GM12874 (cell line): Measurements from ENCODE around the gene NFATC2.

ENCODE experiments used
- TF ChIP-seq, protein P1 (sequence below): IDR thresholded peaks from 2 replicates; pipeline ENCODE4 v1.5.1; 2011; ENCODE audit warnings: low read depth, mild to moderate bottlenecking, control low read depth, low read length, moderate library complexity; ENCODE audit not compliant: insufficient read depth

Gene NFATC2

GRCh38 chr20:51488331-51488730 lies 54.2 kb downstream of the NFATC2 start:
- TF ChIP-seq, protein P1, sequence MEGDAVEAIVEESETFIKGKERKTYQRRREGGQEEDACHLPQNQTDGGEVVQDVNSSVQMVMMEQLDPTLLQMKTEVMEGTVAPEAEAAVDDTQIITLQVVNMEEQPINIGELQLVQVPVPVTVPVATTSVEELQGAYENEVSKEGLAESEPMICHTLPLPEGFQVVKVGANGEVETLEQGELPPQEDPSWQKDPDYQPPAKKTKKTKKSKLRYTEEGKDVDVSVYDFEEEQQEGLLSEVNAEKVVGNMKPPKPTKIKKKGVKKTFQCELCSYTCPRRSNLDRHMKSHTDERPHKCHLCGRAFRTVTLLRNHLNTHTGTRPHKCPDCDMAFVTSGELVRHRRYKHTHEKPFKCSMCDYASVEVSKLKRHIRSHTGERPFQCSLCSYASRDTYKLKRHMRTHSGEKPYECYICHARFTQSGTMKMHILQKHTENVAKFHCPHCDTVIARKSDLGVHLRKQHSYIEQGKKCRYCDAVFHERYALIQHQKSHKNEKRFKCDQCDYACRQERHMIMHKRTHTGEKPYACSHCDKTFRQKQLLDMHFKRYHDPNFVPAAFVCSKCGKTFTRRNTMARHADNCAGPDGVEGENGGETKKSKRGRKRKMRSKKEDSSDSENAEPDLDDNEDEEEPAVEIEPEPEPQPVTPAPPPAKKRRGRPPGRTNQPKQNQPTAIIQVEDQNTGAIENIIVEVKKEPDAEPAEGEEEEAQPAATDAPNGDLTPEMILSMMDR = no peak

DNA sequence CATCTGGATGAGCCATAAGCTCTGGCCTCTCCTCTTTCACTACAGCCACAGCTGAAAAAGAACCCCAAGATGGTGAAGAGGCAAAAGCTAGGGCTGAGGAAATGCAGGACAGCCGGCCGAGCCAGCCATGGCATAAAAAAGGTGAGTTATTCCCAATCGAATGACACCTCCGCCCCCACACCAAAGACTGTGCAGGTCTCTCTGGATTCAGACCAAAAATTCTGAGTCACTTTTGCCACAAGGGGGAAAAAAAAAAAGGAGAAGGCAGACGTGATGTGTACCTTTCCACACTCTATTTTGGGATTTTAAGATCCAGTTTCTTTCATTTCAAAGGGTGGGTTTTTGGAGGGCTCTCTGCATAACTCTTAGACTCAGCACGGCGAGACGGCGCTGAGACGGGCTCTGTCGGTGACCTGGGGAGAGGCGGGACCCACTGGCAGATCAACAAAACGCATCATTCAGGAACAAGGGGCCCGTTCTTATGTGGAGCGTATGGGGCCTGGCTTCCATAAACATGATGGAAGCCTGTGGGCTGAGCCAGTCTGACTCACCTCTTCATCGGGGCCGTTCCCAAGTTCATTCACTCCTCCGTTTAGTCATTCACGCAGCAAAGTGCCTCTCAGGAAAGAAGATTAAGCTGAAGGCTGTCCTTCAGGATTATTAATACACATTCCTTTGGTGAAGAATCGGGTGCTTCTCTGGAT lies 54.8 kb downstream of the NFATC2 start:
- TF ChIP-seq, protein P1 = no peak

- TF ChIP-seq, protein P1 = no peak
Measured at GRCh38 chr20:51487076-51487475, 55.4 kb downstream of the NFATC2 start.

DNA sequence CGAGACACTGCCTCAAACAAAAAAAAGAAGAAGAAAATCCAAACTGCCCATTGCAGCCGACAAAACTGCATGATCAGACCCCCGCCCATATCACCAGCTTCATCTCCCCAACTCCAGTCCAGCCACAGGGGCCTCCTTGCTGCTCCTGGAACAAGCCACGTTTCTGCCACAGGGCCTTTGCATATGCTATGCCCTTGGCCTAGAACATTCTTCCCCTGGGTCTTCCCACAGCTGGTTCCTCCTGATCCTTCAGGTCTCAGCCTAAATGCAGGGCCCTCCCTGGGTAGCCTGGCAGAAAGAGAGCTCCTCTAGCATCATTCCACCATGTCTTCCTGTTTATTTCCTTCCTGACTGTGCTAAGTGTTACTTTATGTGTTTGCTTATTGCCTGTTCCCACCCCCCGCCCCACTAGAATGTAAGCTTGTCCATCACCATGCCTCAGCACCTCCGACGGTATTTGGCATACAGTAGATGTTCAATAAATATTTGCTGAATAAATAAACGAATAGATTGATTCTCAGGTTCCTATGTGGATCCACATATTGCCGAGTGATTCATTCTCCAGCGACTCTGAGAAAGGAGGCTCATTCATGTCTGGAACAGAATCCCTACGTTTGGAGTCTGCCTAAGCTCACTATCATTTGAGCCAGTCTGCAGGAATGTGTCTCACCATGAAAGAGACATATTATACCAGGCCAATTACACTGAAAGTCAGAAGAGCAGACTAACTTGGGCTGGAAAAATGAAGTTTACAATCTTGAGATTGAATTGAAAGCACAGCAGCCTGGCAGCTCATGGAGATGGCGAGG lies 56.1 kb downstream of the NFATC2 start:
- TF ChIP-seq, protein P1 = no peak

GRCh38 chr20:51484831-51485230 lies 57.7 kb downstream of the NFATC2 start:
- TF ChIP-seq, protein P1 = no peak

- TF ChIP-seq, protein P1 = no peak
Measured at GRCh38 chr20:51484141-51484815, 58.2 kb downstream of the NFATC2 start.

GRCh38 chr20:51482836-51483473 lies 59.6 kb downstream of the NFATC2 start:
- TF ChIP-seq, protein P1 = no peak
